Inferior parietal cortex (tissue), 1 donor: ENCODE results near the gene PAXX.

Experiments used
- DNase-seq: peaks from one replicate; pipeline ENCODE4 v3.0.0-alpha.2; 2016; ENCODE audit errors: extremely low spot score

Gene PAXX

DNA sequence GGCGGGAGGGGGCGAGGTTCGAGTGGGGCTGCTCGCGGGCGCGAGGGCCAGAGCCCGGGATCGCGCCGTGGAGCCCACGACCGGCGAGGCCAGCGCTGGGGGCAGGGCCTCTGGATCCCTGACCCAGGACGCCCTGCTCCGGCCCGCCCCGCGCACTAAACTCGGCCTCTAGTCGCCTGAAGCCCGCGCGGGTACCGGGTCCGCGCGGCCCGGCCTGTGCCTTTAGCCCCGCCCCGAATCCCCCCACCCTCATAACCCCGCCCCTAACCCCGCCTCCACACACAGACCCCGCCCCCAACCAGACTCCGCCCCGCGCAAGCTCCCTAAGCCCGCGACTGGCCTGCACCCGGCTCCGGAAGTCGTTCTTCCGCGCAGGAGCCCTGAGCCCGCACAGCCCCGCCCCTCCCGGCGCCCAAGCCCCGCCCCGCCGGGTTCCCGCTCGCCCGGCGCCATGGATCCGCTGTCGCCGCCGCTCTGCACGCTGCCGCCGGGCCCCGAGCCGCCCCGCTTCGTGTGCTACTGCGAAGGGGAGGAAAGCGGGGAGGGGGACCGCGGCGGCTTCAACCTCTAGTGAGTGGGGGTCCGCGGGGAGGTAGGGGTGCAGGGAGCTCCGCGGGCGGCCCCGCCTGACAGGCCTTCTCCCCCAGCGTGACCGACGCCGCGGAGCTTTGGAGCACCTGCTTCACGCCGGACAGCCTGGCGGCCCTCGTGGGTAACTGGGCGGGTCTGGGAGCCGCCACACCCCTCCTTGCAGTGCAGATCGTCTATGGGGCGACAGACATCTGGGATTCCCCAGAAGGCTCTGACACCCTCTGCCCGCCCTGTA is at the start of gene PAXX:
PAXX (plus strand) TSS at position 430 of the 826 bp plus-strand sequence; CDS start at position 452, 22 bp downstream.
- peak; percentile 78 for DNase-seq

DNA sequence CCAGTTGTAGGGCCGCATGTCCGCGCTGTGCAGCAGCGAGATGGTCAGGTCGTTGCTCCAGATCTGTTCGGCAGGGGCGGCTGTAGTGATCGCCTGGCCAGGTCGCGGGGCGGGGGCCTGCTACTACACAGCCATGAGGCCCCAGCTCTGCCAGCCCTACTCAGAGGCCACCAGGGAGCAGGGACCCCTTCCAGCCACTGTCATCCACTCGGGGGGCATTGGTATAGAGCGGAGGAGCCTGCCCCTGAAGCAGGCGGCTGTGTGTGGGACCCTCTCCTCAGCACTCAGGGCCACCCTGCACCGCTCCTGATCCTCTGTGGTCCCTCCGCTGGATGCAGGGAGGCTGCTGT is 49.4 kb upstream of the PAXX start:
- no peak for DNase-seq

- DNase-seq, result no peak
These were observed 48.7 kb upstream of the PAXX start for GRCh38 chr9:136943291-136944211.

DNA sequence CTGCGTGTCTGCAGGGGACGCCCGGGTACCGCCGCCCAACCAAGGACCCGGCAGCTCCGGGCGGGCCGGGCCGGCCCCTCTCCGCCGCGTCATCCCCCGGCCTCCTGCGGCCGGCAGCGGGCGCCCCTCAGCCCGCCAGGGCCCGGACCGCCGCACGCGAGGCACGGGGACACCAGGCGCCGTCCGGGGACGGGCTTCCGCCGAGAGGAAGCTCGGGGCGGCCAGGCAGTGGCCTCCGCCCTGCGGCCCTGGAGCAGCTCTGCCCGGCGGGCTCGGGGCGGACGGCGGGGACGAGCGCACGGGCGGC is 48.1 kb upstream of the PAXX start:
- no peak for DNase-seq

DNA sequence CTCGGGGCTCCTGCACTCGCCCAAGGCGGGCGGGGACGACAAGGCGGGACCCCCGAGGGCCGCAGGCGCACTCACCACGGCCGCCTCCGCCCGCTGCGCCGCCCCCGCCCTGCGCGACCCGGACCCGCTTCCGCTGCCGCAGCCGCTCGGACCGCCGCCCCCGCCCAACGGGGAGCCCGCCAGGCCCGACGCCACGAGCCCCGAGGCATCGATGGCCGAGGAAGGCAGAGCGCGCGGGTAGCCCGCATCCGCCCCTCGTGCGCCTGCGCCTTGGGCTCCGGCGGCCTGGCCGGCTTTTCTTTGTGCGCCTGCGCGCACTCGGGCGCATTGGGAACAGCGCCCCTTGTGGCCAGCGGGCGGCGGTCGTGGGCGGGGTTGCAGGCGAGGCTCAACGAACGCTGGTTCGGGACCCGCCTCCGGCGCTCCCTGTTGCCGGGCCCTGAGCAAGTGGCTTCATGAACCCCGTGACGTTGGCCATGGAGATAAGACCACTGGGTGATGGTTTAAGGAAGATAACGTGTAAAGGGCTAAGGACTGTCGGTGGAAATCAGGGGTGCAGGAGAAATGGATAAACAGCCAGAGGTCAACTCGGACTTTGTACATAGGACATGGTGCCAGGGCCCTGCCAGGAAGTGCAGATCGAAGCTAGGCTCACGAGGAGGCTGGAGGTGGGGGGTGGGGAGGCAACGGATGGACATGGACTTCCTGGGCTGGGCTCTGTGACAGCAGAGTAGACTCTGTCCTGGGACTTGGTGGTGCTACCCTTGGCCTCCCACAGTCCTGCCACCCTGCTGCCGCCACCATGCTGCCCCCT is 47.5 kb upstream of the PAXX start, which contains the start of the genes C8G and FBXW5:
C8G (plus strand) TSS at position 725 of the 814 bp plus-strand sequence; CDS start at position 803, 78 bp downstream.
FBXW5 (minus strand) TSS at position 220 of the 814 bp plus-strand sequence. CDS start 655 bp downstream, outside the sequence.
- peak; percentile 94 for DNase-seq

DNA sequence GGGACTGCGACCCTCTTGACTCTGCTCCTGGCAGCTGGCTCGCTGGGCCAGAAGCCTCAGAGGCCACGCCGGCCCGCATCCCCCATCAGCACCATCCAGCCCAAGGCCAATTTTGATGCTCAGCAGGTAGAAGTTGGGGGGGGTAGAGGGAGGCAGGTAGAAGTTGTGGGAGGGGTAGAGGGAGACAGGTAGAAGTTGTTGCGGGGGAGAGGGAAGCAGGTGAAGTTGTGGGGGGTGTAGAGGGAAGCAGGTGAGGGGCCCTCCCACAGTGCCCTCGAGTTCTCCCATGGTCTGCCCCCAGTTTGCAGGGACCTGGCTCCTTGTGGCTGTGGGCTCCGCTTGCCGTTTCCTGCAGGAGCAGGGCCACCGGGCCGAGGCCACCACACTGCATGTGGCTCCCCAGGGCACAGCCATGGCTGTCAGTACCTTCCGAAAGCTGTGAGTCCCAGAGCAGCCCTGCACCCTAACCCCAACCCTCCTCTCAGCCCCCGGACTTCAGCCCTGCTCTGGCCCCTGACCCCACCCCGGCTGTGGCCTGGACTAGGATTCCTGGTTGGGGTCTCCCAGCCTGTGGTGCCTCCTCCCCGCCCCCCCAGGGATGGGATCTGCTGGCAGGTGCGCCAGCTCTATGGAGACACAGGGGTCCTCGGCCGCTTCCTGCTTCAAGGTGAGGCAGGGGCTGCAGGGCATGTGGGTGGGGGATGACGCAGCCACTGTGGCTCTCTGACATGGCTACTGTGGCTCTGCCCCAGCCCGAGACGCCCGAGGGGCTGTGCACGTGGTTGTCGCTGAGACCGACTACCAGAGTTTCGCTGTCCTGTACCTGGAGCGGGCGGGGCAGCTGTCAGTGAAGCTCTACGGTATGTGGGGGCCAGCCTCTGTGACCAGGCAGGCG is 46.6 kb upstream of the PAXX start:
- no peak for DNase-seq

GRCh38 chr9:136946228-136947027 is 45.8 kb upstream of the PAXX start:
- DNase-seq, result no peak

DNA sequence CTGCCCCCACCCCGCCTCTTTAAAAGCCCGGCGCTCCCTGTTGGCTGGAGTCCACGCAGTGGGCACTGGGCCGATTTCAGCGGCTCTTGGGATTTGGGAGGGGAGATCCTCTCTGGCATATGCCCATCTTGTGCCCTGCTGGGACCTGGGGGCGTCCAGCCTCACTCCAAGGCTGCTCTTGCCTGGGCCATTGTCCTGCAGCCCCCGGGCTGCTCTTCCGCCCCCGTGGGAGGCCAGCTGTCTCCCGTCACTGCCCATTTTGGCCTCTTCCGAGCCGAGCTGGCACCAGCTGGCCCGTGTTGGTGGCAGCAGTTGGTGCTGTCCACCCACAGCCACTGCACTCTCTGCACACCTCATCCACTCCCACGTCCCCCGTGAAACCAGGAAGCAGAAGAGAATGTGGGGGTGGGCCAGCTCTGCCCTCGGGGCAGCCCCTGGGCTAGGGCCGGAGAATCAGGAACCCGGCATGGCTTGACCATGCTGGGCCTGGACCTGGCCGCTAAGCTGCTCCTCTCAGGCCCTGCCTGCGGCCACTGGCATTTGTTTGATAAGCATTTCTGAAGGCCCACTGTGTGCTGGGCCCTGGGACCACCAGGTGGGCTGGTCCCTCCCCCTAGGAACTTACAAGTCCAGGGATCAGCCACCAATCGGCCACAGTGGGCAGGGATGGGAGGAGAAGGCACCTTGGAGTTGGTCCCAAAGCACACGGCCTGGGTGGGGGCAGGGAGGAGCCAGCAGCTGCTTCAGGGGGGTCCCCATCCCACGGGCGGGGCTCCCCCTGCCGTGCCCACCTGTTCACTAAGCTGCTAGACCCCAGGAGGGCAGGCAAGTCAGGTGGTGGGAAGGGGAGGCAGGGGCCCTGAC is 45.0 kb upstream of the PAXX start:
- no peak for DNase-seq

DNA sequence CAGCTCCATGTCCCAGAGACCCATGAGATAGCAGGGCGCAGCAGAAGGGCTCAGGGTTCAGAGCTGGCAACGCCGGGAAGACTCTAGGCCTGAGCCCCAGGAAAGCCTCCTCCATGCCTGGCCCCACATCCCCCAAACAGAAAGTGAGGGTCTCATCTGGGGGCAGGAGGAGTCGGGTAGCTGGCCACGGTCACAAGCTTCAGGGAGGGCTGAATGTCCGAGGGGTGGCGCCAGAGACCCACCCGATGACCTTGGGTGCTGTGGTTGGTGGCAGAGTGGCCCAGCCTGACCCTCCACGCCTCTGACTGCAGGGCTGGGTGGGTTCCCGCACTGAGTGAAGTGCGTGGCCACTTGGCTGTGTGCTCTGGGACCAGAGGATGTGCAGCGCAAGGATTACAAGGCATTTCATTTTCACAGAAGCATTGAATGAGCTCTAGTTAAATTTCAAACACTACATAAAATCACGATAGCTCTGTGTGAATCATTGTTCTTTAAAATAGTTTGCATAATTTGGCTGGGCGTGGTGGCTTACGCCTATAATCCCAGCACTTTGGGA is 44.2 kb upstream of the PAXX start:
- peak; percentile 70 for DNase-seq

DNA sequence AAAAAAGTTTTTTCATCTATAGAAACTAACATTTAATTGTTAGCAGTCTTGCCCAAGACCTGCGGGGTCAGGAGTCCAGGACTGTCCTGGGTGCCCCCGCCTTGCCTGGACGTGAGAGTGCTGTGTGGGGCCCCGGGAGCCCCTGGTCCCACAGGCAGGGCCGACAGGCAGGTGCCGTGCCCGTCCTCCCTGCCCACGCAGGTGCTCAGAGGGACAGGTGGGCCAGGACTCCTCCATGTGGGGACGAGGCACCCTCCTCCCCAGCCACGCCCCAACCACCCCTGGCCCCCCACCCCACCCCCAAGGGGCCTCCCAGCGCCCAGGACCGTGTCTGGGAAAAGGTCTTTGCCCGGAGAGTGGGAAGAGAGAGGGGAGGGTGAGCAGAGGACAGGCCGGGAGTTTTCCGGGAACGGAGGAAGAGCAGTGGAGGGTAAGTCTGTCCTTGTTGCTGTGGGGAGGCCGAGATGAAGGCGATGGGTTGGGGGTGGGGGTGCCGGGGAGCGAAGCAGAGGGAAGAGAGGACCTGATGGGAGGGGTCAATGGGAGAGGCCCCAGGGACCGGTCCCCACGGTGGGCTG is 42.9 kb upstream of the PAXX start:
- DNase-seq, result no peak

- DNase-seq, result peak; percentile 96
These were observed 42.2 kb upstream of the PAXX start for GRCh38 chr9:136949817-136950655.

DNA sequence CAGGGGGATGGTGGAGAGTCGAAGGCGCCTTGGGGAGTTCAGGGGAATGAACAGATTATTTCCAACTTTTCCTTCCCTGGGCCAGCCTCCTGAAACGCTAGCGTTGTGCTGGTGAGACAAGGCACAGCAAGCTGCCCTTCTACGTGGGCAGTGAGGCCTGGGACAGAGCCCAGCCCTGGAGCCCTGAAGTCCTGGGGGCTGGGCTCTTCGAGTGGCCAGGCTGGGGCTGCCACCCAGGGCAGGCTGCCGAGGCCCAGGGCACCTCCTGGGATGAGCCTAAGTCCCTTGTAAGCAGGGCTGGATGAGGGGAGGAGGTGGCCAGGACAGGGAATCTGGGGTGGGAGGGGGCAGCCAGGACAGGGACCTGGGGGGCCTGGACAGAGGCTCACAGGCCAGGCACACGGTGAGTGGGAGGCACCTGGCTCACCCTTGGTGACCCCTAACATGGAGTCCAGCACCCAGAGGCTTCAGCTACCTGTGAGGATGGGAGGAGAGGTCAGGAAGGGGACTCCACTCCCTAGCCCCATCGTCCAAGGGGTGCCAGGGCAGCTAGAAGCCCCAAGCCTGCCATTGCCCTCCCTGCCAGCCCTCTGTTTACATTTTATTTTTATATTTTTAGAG is 41.5 kb upstream of the PAXX start:
- no peak for DNase-seq

- DNase-seq, result no peak
These were observed 40.5 kb upstream of the PAXX start, which contains the start of gene LCN12 for GRCh38 chr9:136951541-136952320. LCN12 (plus strand) TSS chr9:136952273; CDS start chr9:136952328, 55 bp downstream.

DNA sequence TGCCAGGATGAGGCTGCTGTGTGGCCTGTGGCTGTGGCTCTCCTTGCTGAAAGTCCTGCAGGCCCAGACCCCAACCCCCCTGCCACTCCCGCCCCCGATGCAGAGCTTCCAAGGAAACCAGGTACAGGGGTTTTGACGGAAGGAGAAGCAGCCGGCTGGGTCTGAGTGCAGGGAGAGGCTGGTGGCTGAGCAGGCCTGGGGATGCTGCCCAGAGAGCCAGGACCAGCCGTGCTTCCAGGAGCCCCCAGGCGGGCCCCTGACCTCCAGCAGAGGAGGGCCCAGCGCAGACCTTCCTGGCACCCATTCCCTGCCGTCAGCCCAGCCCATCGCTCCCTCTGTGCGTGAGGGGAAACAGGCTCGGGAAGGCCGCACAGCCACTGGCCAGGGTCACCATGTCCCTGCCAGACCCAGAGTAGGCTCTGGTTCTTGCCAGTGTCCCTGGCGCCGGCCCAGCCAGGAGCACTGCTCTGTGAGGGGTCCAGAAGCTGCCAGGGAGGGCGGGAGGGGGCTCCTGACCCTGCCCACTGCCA is 39.8 kb upstream of the PAXX start:
- no peak for DNase-seq

DNA sequence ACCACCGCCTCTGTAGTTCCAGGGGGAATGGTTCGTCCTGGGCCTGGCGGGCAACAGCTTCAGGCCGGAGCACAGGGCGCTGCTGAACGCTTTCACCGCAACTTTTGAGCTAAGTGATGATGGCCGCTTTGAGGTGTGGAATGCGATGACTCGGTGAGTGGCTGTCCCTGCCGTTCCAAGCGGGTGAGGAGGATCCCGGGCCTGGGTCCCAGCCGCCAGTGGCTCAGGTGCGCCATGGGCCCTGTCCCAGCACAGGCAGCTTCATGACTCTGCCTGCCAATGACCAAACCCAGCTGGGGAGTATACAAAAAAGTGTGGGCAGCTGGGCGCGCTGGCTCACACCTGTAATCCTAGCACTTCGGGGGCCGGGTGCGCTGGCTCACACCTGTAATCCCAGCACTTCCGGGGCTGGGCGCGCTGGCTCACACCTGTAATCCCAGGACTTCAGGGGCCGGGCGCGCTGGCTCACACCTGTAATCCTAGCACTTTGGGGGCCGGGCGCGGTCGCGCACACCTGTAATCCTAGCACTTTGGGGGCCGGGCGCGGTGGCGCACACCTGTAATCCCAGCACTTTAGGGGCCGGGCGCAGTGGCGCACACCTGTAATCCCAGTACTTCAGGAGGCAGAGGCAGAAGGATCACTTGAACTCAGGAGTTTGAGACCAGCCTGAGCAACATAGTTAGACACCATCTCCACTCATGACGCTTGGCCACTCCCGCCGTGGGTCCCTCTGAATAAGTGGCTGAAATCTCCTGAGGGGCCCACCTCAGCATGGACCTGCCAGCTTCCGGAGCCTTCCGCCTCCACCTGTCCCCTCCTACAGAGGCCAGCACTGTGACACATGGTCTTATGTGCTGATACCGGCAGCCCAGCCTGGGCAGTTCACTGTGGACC is 39.1 kb upstream of the PAXX start:
- no peak for DNase-seq
